ENCODE data around the gene ZNF436.

Gene ZNF436

GRCh38 chr1:23369335-23370013 is at the start of gene ZNF436:
TSS of gene ZNF436 (minus strand) at chr1:23369836. CDS start at chr1:23368005, 1,831 bp downstream.
- in situ Hi-C loops (cut with MboI; ENCODE audit: low sequenced_read_pairs), result no loop called here

- in situ Hi-C loops (cut with MboI; ENCODE audit: low sequenced_read_pairs), result no loop called here
These were observed 49.5 kb upstream of the ZNF436 start for GRCh38 chr1:23419180-23419579.

DNA sequence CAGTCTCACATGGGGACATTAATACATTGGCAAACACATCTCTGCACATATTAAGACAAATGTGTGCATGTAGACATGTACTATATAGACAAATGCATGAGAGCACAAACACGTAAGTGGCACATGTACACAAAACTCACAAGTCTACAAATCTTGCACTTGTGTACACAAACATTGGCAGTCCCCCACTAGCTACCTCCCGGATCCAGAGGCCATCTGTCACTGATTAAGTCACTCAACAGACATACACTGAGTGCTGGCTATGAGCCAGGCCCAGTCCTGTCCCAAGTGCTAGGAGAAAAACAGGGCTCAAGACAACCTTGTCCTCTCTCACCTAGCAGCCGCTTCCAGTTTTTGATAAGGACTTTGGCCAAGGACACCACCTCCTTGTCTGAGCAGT is 47.9 kb upstream of the ZNF436 start:
- in situ Hi-C loops (cut with MboI; ENCODE audit: low sequenced_read_pairs), result no loop called here

DNA sequence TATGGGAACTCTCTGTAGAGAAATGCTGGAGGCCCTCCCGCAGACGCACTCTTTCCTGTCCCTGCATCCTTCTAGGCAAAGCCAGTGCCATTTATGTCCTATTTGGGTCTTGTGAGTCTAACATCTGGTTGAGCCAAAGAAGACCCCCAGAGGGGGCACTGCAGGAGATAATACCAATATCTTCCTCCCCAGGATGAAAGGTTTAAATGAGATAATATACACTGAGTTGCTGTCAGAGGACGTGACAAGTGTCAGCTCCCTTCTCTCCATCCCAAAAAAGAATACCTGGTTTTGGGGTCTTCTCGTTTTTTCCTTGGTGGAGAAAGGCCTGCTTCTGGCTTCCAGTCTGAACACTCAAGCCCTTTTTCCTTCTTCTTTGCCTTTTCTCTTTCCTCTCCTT is 47.3 kb upstream of the ZNF436 start:
- in situ Hi-C loops (cut with MboI; ENCODE audit: low sequenced_read_pairs), result no loop called here

DNA sequence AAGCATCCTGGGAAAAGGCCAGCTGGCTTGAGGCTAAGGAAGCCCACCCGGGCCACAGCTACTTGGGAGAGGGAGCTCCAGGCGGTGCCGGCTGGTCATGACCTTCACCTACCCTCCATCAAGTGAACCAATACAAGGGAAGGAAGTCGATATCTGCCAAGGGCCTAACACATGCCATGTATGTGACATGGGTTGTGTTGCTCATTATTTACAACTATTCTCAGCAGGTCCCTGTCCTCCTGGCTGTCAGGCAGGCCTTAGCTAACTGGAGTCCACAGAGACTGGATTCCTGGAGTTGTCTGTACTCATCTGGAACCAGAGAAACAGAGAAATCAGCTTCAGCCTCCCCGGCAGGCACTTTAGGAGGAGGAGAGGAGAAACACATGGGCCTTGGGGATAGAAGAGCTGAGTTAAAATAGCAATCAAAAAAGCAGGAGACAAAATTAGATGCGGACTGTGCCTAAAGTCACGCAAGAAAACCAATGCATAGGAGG is 39.2 kb upstream of the ZNF436 start:
- in situ Hi-C loops (cut with MboI; ENCODE audit: low sequenced_read_pairs), result no loop called here

GRCh38 chr1:23407016-23407630 is 37.5 kb upstream of the ZNF436 start:
- in situ Hi-C loops (cut with MboI; ENCODE audit: low sequenced_read_pairs), result no loop called here

DNA sequence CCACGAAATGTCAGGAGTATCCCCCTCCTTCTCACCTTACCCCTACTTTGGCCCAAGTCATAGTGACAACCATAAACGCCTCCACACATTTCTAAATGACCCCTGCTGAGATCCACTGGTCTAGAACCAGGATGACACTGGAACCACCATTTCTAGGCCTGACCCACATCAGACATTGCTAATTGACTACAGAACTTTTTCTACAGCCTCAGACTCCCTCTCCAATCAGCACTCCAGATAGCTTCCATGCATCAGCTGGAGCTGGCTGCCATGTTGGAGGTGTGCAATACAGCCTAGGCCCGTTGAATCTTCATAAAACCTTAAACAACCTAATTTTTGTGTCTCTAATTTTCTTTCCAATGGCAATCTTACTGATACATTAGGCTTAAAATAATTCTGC is 36.3 kb upstream of the ZNF436 start:
- in situ Hi-C loops (cut with MboI; ENCODE audit: low sequenced_read_pairs), result no loop called here

DNA sequence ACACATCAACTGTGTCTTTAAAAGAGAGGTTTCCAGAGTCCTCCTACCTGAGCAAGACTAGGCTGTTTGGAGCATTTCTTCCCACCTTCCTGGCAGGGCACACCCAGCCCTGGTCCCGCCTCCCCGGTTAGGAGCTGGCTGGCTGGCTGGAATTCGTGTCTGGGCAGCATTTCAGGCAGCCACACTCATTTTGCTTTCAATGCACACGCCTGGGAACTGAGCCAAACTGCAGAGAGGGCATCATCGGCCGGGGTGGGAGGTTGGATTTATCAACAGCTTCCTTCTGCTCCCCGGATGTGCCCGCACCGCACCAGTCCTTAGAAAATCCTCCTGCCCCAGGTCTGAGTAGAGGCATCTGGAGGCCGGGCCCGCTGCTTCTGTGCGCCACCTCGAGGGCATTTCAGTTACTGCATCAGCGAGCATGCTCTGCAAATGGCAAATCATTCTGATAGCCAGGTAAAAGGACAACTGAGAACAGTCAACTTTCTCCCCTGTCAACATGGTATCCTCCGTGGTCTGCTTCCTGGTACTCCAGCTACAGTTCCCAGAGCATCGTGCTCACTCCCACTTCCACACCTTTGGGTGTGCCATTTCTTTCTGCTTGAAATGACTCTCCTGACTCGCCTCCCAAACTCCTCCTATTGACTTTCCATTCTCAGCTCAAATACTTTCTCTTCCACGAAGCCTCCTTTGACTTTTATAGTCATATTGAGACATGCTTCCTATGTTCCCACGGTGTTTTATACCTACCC is 34.3 kb upstream of the ZNF436 start:
- in situ Hi-C loops (cut with MboI; ENCODE audit: low sequenced_read_pairs), result no loop called here

DNA sequence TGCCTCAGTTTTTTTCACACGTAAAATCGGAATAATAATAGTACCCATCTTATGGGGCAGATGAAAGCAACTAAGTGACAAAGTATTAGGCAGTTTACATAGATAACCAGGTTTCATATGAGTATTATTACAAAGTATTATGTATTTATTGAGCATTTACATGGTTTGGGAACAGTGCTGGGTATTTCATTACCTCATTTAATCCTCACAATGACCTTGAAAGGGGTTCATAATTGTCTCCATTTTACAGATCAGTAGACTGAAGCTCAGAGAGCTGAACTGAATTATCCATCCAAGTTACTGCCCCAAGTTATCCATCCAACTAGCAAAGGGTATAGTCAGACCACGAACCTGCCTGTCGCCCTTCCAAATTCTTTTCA is 33.7 kb upstream of the ZNF436 start:
- in situ Hi-C loops (cut with MboI; ENCODE audit: low sequenced_read_pairs), result no loop called here

DNA sequence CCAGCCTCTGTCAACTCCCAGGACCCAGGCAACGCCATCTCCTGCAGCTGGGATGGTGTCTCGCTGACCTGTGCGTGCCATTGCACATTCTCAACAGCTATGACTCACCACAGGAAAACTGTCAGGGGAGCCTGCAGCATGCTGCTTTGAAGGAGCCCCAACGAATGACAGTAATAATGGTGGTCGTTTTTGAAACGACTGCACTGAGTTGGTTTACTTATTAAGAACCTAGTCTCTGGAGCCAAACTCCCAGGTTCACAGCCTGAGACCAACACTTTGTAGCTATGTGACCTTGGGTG is 33.4 kb upstream of the ZNF436 start:
- in situ Hi-C loops (cut with MboI; ENCODE audit: low sequenced_read_pairs), result no loop called here

GRCh38 chr1:23402286-23403037 is 32.8 kb upstream of the ZNF436 start:
- in situ Hi-C loops (cut with MboI; ENCODE audit: low sequenced_read_pairs), result no loop called here

GRCh38 chr1:23401313-23401712 is 31.7 kb upstream of the ZNF436 start:
- in situ Hi-C loops (cut with MboI; ENCODE audit: low sequenced_read_pairs), result no loop called here

DNA sequence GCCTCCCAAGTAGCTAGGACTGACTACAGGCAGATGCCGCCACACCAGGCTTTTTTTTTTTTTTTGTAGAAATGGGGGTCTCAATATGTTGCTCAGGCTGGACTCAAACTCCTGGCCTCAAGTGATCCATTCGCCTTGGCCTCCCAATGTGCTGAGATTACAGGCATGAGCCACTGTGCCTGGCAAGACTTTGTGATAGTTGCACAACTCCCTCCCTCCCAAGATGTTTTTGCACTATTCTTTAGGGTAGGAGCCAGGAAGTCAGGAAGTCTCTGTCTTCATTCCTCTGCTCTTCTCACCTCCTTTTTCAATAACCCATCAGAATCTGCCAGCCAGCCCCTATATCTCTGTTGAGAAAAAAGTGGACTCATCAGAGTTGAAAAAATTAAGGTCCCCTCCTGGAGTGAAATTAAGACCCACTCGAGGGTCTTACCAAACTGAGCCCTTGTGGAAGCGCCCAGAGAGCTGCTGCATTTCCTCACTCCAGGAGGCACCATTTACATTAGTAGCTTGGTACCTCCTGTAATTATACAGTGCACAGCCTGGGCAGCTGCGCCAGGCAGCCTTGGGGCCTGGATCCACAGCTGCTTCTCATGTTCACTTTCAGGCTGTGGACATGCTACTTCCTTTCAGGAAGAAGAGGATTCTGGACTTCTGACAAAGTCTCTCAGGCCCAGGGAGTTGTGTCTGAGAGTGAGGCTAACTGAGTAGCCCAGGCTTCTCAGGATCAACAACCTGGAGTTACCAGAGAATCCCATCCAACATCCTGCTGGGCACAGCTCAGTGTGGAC is 30.9 kb upstream of the ZNF436 start:
- in situ Hi-C loops (cut with MboI; ENCODE audit: low sequenced_read_pairs), result no loop called here

DNA sequence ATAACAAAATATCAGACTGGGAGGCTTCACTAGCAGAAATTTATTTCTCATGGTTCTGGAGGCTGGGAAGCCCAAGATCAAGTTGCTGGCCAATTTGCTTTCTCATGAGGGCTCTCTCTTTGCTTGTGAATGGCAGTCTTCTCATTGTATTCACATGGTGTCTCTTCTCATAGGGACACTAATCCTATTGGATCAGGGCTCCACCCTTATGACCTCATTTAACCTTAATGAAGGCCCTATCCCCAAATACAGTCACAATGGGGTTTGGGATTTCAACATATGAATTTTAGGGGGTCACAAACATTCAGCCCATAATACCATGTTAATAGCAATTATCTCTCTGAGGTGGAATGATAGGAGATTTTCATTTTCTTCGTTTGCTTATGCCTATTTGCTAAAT is 29.6 kb upstream of the ZNF436 start:
- in situ Hi-C loops (cut with MboI; ENCODE audit: low sequenced_read_pairs), result no loop called here

GRCh38 chr1:23397908-23398307 is 28.3 kb upstream of the ZNF436 start:
- in situ Hi-C loops (cut with MboI; ENCODE audit: low sequenced_read_pairs), result no loop called here

DNA sequence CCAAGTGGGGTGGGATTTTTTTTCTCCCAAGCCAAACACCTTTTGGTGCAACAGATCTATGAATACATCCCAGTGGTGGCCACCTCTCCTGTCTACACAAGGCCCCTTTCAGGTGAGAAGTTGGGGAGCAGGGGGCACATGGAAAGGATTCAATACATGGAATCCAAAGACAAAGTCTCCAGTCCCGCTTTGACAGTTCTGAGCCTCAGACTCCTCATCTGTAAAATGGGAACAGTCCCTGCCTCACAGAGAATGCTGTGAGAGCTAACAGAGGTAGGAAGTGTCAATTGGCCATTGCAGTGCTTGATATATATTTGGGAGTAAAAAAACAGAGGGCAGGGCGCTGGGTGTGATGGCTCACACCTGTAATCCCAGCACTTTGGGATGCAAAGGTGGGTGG is 26.7 kb upstream of the ZNF436 start:
- in situ Hi-C loops (cut with MboI; ENCODE audit: low sequenced_read_pairs), result no loop called here

DNA sequence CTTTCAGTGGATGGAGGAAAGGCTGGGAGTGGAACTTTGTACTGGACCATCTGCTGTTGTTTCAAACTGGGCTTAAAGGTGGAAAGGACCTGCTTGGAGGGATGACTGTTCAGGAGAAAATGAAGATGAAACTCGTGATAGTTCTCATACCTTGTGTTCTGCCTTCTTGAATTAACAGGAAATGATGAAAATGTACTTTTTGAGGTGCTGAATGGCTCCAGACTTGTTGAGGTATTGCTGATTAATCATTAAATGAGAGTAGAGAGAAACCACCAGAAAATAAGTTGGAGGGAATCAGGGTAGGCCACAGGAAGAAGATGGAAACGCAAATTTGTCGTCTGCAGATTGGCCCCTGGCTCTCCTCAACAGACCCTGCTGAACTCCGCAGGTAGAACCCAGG is 26.2 kb upstream of the ZNF436 start:
- in situ Hi-C loops (cut with MboI; ENCODE audit: low sequenced_read_pairs), result no loop called here

GRCh38 chr1:23395154-23395724 is 25.6 kb upstream of the ZNF436 start:
- in situ Hi-C loops (cut with MboI; ENCODE audit: low sequenced_read_pairs), result no loop called here

DNA sequence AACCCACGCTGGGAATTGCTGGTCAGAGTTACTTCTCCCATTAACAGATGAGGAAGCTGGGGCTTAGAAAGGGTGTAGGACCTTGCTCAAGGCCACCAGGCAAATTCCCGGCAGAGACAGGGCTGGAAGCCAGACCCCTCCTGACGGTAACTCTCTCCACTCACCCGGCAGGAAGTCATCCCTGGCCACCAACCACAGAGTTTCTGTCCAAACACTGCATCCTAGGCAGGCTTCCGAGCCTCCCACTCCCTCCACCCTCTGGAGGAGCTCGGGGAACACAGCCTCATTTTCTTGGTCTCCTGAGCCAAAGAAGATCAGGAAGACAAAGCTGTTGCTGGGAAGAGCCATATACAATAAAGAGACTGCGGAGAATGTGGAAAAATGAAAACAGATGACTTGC is 25.0 kb upstream of the ZNF436 start:
- in situ Hi-C loops (cut with MboI; ENCODE audit: low sequenced_read_pairs), result no loop called here

GRCh38 chr1:23394181-23394580 is 24.5 kb upstream of the ZNF436 start:
- in situ Hi-C loops (cut with MboI; ENCODE audit: low sequenced_read_pairs), result no loop called here

Measured in HL-60/S4 treated with retinoic acid at 250 ng/mL for 4 days and 3 days (cell line).